Neural progenitor cell (in vitro differentiated cells): ENCODE data around the gene TCERG1L. TPM values are rescaled to one million over a fixed set of nuclear protein-coding genes. Genes with fewer than 3 reads are reported as not detected.
"Not testable (repeated sequence)": the region's sequence is repeated elsewhere in the genome, so short reads cannot be mapped to it uniquely, and the experiment has no call there.

Experiments used
- DNase-seq: peaks from one replicate; pipeline ENCODE4 v3.0.0-alpha.2; 2016; ENCODE audit warnings: low spot score
- H2AFZ ChIP-seq: fragments of 200-600 bp; sonication (generic); replicated peaks from 2 replicates; pipeline ENCODE4 v1.6.1; 2016; ENCODE audit warnings: antibody characterized with exemption
- H3F3A ChIP-seq: fragments of 200-600 bp; sonication (generic); 2 replicates; pipeline ENCODE4 v1.6.1; 2016; ENCODE audit warnings: antibody characterized with exemption, low read depth
- H3K27ac ChIP-seq: fragments of 200-600 bp; sonication (generic); 2 replicates; pipeline ENCODE4 v1.5.1; 2016; ENCODE audit warnings: mild to moderate bottlenecking
- H3K27me3 ChIP-seq: fragments of 200-600 bp; sonication (generic); 2 replicates; pipeline ENCODE4 v1.6.1; 2016; ENCODE audit warnings: mild to moderate bottlenecking, moderate library complexity
- H3K36me3 ChIP-seq: fragments of 200-600 bp; sonication (generic); 2 replicates; pipeline ENCODE4 v1.5.1; 2016
- H3K4me1 ChIP-seq: fragments of 200-600 bp; sonication (generic); 2 replicates; pipeline ENCODE4 v1.6.1; 2016; ENCODE audit warnings: mixed run types
- H3K4me2 ChIP-seq: fragments of 200-600 bp; sonication (generic); 2 replicates; pipeline ENCODE4 v1.6.1; 2016
- H3K4me3 ChIP-seq: fragments of 200-600 bp; sonication (generic); 2 replicates; pipeline ENCODE4 v1.5.1; 2016
- H3K79me2 ChIP-seq: fragments of 200-600 bp; sonication (generic); 2 replicates; pipeline ENCODE4 v1.6.1; 2016; ENCODE audit warnings: low read depth
- H3K9ac ChIP-seq: fragments of 200-600 bp; sonication (generic); 2 replicates; pipeline ENCODE4 v1.6.1; 2016
- H3K9me3 ChIP-seq: fragments of 200-600 bp; sonication (generic); 2 replicates; pipeline ENCODE4 v1.5.1; 2016; ENCODE audit warnings: low read depth
- H4K20me1 ChIP-seq: fragments of 200-600 bp; sonication (generic); 2 replicates; pipeline ENCODE4 v1.6.1; 2016; ENCODE audit warnings: low read depth
- H3K27ac Mint-ChIP-seq: 3 replicates; pipeline ENCODE4 v1.8.0; 2021; ENCODE audit warnings: mixed read lengths
- H3K27me3 Mint-ChIP-seq: 2 replicates; pipeline ENCODE4 v1.8.0; 2022; ENCODE audit warnings: low read depth, mild to moderate bottlenecking, inconsistent platforms, moderate library complexity, mixed read lengths; ENCODE audit not compliant: insufficient read depth
- H3K36me3 Mint-ChIP-seq: 3 replicates; pipeline ENCODE4 v1.8.0; 2021; ENCODE audit warnings: mixed read lengths
- H3K4me1 Mint-ChIP-seq: 3 replicates; pipeline ENCODE4 v1.8.0; 2021; ENCODE audit warnings: mixed read lengths
- H3K4me3 Mint-ChIP-seq: 3 replicates; pipeline ENCODE4 v1.8.0; 2021; ENCODE audit warnings: mild to moderate bottlenecking, moderate library complexity, mixed read lengths
- H3K9me3 Mint-ChIP-seq: 3 replicates; pipeline ENCODE4 v1.8.0; 2020; ENCODE audit warnings: mixed read lengths
- CTCF ChIP-seq: fragments of 200-600 bp; sonication (generic); IDR thresholded peaks from 2 replicates; pipeline ENCODE4 v1.5.1; 2017; ENCODE audit warnings: antibody characterized with exemption, mild to moderate bottlenecking
- EZH2 ChIP-seq: fragments of 200-600 bp; sonication (generic); IDR thresholded peaks from 2 replicates; pipeline ENCODE4 v1.6.1; 2017; ENCODE audit warnings: antibody characterized with exemption, mild to moderate bottlenecking, moderate library complexity
- EZH2phosphoT487 ChIP-seq: fragments of 200-600 bp; sonication (generic); IDR thresholded peaks from 2 replicates; pipeline ENCODE4 v1.6.1; 2017; ENCODE audit warnings: antibody characterized with exemption
- total RNA-seq: library from RNA; depleted of rRNA; stranded (reverse); fragments of >200 nt; gene quantifications from 2 replicates; pipeline ENCODE4 v1.2.3, GENCODE V29; 2015; ENCODE audit warnings: low replicate concordance

TCERG1L gene
- total RNA-seq, 1 donor from 2014 or later = 1.8 TPM

DNA sequence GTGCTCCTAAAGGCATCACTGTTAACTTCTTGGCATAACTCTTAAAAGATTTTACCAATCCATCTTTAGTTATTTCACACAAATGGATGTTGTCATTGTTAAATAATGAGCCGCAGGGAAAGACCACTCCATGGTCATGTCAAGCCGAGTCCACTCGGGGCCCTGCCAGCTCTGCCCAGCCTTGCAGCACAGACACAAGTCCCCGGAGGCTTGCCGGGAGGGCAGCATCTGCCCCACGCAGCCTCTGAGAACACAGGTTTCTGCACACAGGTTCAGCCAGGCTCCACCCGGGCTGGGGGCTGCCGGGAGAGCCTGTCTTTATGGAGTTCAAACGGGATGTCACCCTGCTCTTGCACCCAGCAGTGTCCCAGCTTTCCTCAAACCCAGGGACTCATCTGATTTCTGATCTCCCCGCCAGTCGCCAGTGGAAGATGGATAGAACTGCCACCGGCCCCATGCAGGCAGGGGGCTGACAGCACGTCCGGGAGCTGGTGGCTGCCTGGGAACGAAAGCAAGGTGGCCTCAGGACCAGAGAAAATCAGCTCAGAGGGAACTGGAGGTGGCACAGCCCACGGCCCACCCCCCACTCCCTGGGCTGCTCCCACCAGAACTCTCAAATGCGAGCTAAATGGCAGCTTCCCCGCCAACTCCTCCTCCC lies 156.2 kb downstream of the TCERG1L start:
- Histone ChIP-seq H3K36me3 (no peaks in the 10 kb centered on the region), H3K4me1 (peaks cover 19% of the 10 kb centered on the region), H3K9me3 (no peaks in the 10 kb centered on the region), H3K9ac (no peak overlapping the region), H3K27ac (no peak overlapping the region), H3F3A (no peaks in the 10 kb centered on the region), H3K79me2 (no peaks in the 10 kb centered on the region), H3K27me3 (no peaks in the 10 kb centered on the region), H3K4me2 (no peak overlapping the region), H3K4me3 (no peak overlapping the region), H4K20me1 (no peaks in the 10 kb centered on the region), H2AFZ (no peak overlapping the region)
- Mint-ChIP-seq H3K9me3 (peaks cover 12% of the 10 kb centered on the region), H3K36me3 (no peaks in the 10 kb centered on the region), H3K27me3 (peaks cover 11% of the 10 kb centered on the region), H3K27ac (peak overlapping the region; percentile 59), H3K4me1 (peaks cover 11% of the 10 kb centered on the region), H3K4me3 (no peak overlapping the region)
- no peak for DNase-seq
- no peak for TF ChIP-seq CTCF
- TF ChIP-seq EZH2phosphoT487 = no peak
- TF ChIP-seq EZH2 = no peak

- Histone ChIP-seq H4K20me1 (no peaks in the 10 kb centered on the region), H3K36me3 (no peaks in the 10 kb centered on the region), H3K79me2 (no peaks in the 10 kb centered on the region), H3K27me3 (no peaks in the 10 kb centered on the region), H3F3A (no peaks in the 10 kb centered on the region), H2AFZ (no peak overlapping the region), H3K4me1 (peaks cover 19% of the 10 kb centered on the region), H3K27ac (no peak overlapping the region), H3K4me3 (no peak overlapping the region), H3K9ac (no peak overlapping the region), H3K9me3 (no peaks in the 10 kb centered on the region), H3K4me2 (no peak overlapping the region)
- Mint-ChIP-seq H3K9me3 (peaks cover 12% of the 10 kb centered on the region), H3K36me3 (no peaks in the 10 kb centered on the region), H3K4me1 (peaks cover 11% of the 10 kb centered on the region), H3K4me3 (no peak overlapping the region), H3K27ac (no peak overlapping the region), H3K27me3 (peaks cover 13% of the 10 kb centered on the region)
- TF ChIP-seq CTCF (no peak), EZH2phosphoT487 (no peak), EZH2 (no peak)
- no peak for DNase-seq
Observed at GRCh38 chr10:131154306-131155025, 157.1 kb downstream of the TCERG1L start.

- H3K79me2 ChIP-seq, H3K9ac ChIP-seq: not testable (repeated sequence)
- peaks cover 12% of the 10 kb centered on the region for H3K9me3 Mint-ChIP-seq
Observed at GRCh38 chr10:131152456-131152855, 159.1 kb downstream of the TCERG1L start.

GRCh38 chr10:131150126-131150525 lies 161.4 kb downstream of the TCERG1L start:
- no peak for DNase-seq
- Histone ChIP-seq H3K27ac (no peak overlapping the region), H3K79me2 (no peaks in the 10 kb centered on the region), H3K27me3 (no peaks in the 10 kb centered on the region), H3K9ac (no peak overlapping the region), H2AFZ (no peak overlapping the region), H3K9me3 (no peaks in the 10 kb centered on the region), H3K4me1 (peaks cover 9% of the 10 kb centered on the region), H3F3A (no peaks in the 10 kb centered on the region), H3K4me2 (no peak overlapping the region), H3K4me3 (no peak overlapping the region), H4K20me1 (no peaks in the 10 kb centered on the region), H3K36me3 (no peaks in the 10 kb centered on the region)
- H3K4me1 Mint-ChIP-seq = peaks cover 6% of the 10 kb centered on the region
- H3K9me3 Mint-ChIP-seq = peaks cover 12% of the 10 kb centered on the region
- H3K27ac Mint-ChIP-seq = no peak overlapping the region
- H3K27me3 Mint-ChIP-seq = peaks cover 8% of the 10 kb centered on the region
- TF ChIP-seq EZH2 (no peak), EZH2phosphoT487 (no peak), CTCF (no peak)
- no peak overlapping the region for H3K4me3 Mint-ChIP-seq
- no peaks in the 10 kb centered on the region for H3K36me3 Mint-ChIP-seq

More at GRCh38 chr10:131152456-131152855, 159.1 kb downstream of the TCERG1L start:
- Mint-ChIP-seq H3K4me1 (peaks cover 11% of the 10 kb centered on the region), H3K27me3 (peaks cover 11% of the 10 kb centered on the region)
- H3K27me3 ChIP-seq, H4K20me1 ChIP-seq, H3K4me2 ChIP-seq, H3K36me3 ChIP-seq, DNase-seq, H2AFZ ChIP-seq, H3K4me3 Mint-ChIP-seq, H3K4me3 ChIP-seq, H3F3A ChIP-seq, H3K27ac ChIP-seq, H3K27ac Mint-ChIP-seq, H3K9me3 ChIP-seq, H3K36me3 Mint-ChIP-seq: not testable (repeated sequence)
- peaks cover 19% of the 10 kb centered on the region for H3K4me1 ChIP-seq
